IMR-90 (cell line): ENCODE results near the gene RSBN1. TPM values are rescaled to one million over a fixed set of nuclear protein-coding genes. Genes with fewer than 3 reads are reported as not detected.

Source experiments
- ATAC-seq: fragments of 200-7000 bp; cut with Tn5 transposase; 2 replicates; pipeline ENCODE4 v1.9.1; 2020; ENCODE audit warnings: low read depth, mild to moderate bottlenecking, moderate library complexity
- BruUV-seq: library from RNA; stranded (reverse); fragments of 400-500 nt; replicated peaks from 2 replicates; lab custom pipeline; 2021; lab: Mats Ljungman, UMichigan
- CTCF ChIA-PET: fragments of 300-600 bp; formaldehyde crosslinking; extraction: SDS; loops from one replicate; lab custom pipeline; 2021; ENCODE audit warnings: antibody characterized with exemption; lab: Yijun Ruan, JAX
- POLR2A ChIA-PET: fragments of 300-600 bp; sonication (Branson Sonifier 250); formaldehyde crosslinking; loops from one replicate; lab custom pipeline; 2022; ENCODE audit warnings: antibody characterized with exemption; ENCODE audit not compliant: unreplicated experiment; lab: Charles Lee
- DNase-seq: peaks from one replicate; pipeline ENCODE4 v3.0.0; 2013
- H2AFZ ChIP-seq: replicated peaks from 2 replicates; pipeline ENCODE3; 2013; ENCODE audit warnings: low read length, mild to moderate bottlenecking; ENCODE audit not compliant: poor library complexity
- H2AK5ac ChIP-seq: 2 replicates; pipeline ENCODE4 v1.6.1; 2013; ENCODE audit warnings: low read depth, low read length, inconsistent platforms
- H2AK9ac ChIP-seq: replicated peaks from 2 replicates; pipeline ENCODE3; 2013; ENCODE audit warnings: mild to moderate bottlenecking, low read depth, low read length, moderate library complexity; ENCODE audit not compliant: poor library complexity
- H2BK120ac ChIP-seq: 2 replicates; pipeline ENCODE4 v1.6.1; 2013; ENCODE audit warnings: low read depth, low read length, inconsistent platforms
- H2BK15ac ChIP-seq: 3 replicates; pipeline ENCODE4 v1.6.1; 2013; ENCODE audit warnings: low read depth, low read length, inconsistent platforms
- H2BK20ac ChIP-seq: 2 replicates; pipeline ENCODE4 v1.6.1; 2013; ENCODE audit warnings: low read depth, mild to moderate bottlenecking, inconsistent platforms, low read length, moderate library complexity
- H2BK5ac ChIP-seq: 2 replicates; pipeline ENCODE4 v1.6.1; 2013; ENCODE audit warnings: mild to moderate bottlenecking, low read depth, low read length, inconsistent platforms; ENCODE audit not compliant: poor library complexity, severe bottlenecking
- H3K14ac ChIP-seq: replicated peaks from 2 replicates; pipeline ENCODE4 v1.6.1; 2013; ENCODE audit warnings: low read depth, low read length, inconsistent platforms
- H3K18ac ChIP-seq: 2 replicates; pipeline ENCODE4 v1.6.1; 2013; ENCODE audit warnings: low read depth, low read length, control low read depth
- H3K23ac ChIP-seq: 2 replicates; pipeline ENCODE4 v1.6.1; 2013; ENCODE audit warnings: low read depth, low read length, inconsistent platforms
- H3K27ac ChIP-seq: 2 replicates; pipeline ENCODE4 v1.5.1; 2013; ENCODE audit warnings: mild to moderate bottlenecking, control low read depth, low read length; ENCODE audit not compliant: insufficient read depth
- H3K27me3 ChIP-seq: 2 replicates; pipeline ENCODE4 v1.6.1; 2013; ENCODE audit warnings: low read length; ENCODE audit not compliant: control insufficient read depth, insufficient read depth
- H3K36me3 ChIP-seq: 2 replicates; pipeline ENCODE4 v1.6.1; 2013; ENCODE audit warnings: low read length, mixed read lengths; ENCODE audit not compliant: control insufficient read depth, insufficient read depth
- H3K4ac ChIP-seq: 2 replicates; pipeline ENCODE4 v1.6.1; 2013; ENCODE audit warnings: low read depth, low read length, inconsistent platforms
- H3K4me1 ChIP-seq: 2 replicates; pipeline ENCODE4 v1.6.1; 2013; ENCODE audit warnings: low read length, mixed read lengths; ENCODE audit not compliant: control insufficient read depth, insufficient read depth
- H3K4me2 ChIP-seq: 2 replicates; pipeline ENCODE4 v1.6.1; 2013; ENCODE audit warnings: low read depth, mild to moderate bottlenecking, control low read depth, low read length, moderate library complexity
- H3K4me3 ChIP-seq: 2 replicates; pipeline ENCODE4 v1.5.1; 2013; ENCODE audit warnings: low read depth, mild to moderate bottlenecking, control low read depth, low read length, moderate library complexity; ENCODE audit not compliant: insufficient read depth
- H3K56ac ChIP-seq: 2 replicates; pipeline ENCODE4 v1.6.1; 2013; ENCODE audit warnings: low read length, inconsistent platforms; ENCODE audit not compliant: insufficient read depth; ENCODE audit errors: extremely low read depth
- H3K79me1 ChIP-seq, 2 experiments: 2 replicates each; pipeline ENCODE4 v1.6.1; 2013; ENCODE audit warnings: low read length in 2 of 2, inconsistent platforms in 1 of 2, low read depth in 1 of 2
- H3K9ac ChIP-seq: 2 replicates; pipeline ENCODE4 v1.6.1; 2013; ENCODE audit warnings: low read depth, low read length, control low read depth
- H3K9me1 ChIP-seq: 2 replicates; pipeline ENCODE4 v1.6.1; 2013; ENCODE audit warnings: low read length, inconsistent platforms; ENCODE audit not compliant: insufficient read depth
- H3K9me3 ChIP-seq: 2 replicates; pipeline ENCODE4 v1.6.1; 2013; ENCODE audit warnings: low read length; ENCODE audit not compliant: control insufficient read depth, insufficient read depth
- H4K20me1 ChIP-seq: 2 replicates; pipeline ENCODE4 v1.6.1; 2013; ENCODE audit warnings: low read length, inconsistent platforms; ENCODE audit not compliant: insufficient read depth
- H4K5ac ChIP-seq: 2 replicates; pipeline ENCODE4 v1.6.1; 2013; ENCODE audit warnings: mild to moderate bottlenecking, low read depth, low read length, control low read depth
- H4K8ac ChIP-seq, 2 experiments: 2 replicates each; pipeline ENCODE4 v1.6.1; 2013; ENCODE audit warnings: low read depth in 2 of 2, low read length in 2 of 2, control low read depth in 1 of 2, inconsistent platforms in 1 of 2
- H4K91ac ChIP-seq: 2 replicates; pipeline ENCODE4 v1.6.1; 2013; ENCODE audit warnings: low read depth, low read length, inconsistent platforms; ENCODE audit not compliant: insufficient read depth
- BHLHE40 ChIP-seq: fragments of 150-350 bp; IDR thresholded peaks from 2 replicates; pipeline ENCODE4 v1.6.1; 2016; ENCODE audit warnings: mild to moderate bottlenecking, low read depth, low read length
- CEBPB ChIP-seq: IDR thresholded peaks from 2 replicates; pipeline ENCODE4 v1.6.1; 2012; ENCODE audit warnings: low read depth, low read length, improper control_type of control experiment
- CHD1 ChIP-seq: IDR thresholded peaks from 2 replicates; pipeline ENCODE4 v1.6.1; 2012; ENCODE audit warnings: low read depth, low read length, improper control_type of control experiment
- CTCF ChIP-seq: conservative IDR thresholded peaks from 2 replicates; pipeline ENCODE4 v1.5.1; 2012; ENCODE audit warnings: mild to moderate bottlenecking, low read depth, low read length, improper control_type of control experiment
- FOS ChIP-seq: fragments of 150-350 bp; IDR thresholded peaks from 2 replicates; pipeline ENCODE4 v1.6.1; 2016; ENCODE audit warnings: low read depth, low read length
- MAFK ChIP-seq: IDR thresholded peaks from 2 replicates; pipeline ENCODE4 v1.6.1; 2012; ENCODE audit warnings: low read depth, low read length, improper control_type of control experiment
- MAZ ChIP-seq: IDR thresholded peaks from 2 replicates; pipeline ENCODE4 v1.6.1; 2012; ENCODE audit warnings: low read depth, mild to moderate bottlenecking, low read length, improper control_type of control experiment, moderate library complexity, borderline replicate concordance
- MXI1 ChIP-seq: IDR thresholded peaks from 2 replicates; pipeline ENCODE4 v1.6.1; 2012; ENCODE audit warnings: low read depth, mild to moderate bottlenecking, low read length, moderate library complexity, borderline replicate concordance
- NFE2L2 ChIP-seq: fragments of 150-350 bp; IDR thresholded peaks from 2 replicates; pipeline ENCODE4 v1.6.1; 2016; ENCODE audit warnings: low read depth, mild to moderate bottlenecking, low read length
- POLR2A ChIP-seq: IDR thresholded peaks from 2 replicates; pipeline ENCODE4 v1.6.1; 2012; ENCODE audit warnings: mild to moderate bottlenecking, low read depth, low read length
- RAD21 ChIP-seq: IDR thresholded peaks from 2 replicates; pipeline ENCODE4 v1.6.1; 2012; ENCODE audit warnings: low read length, improper control_type of control experiment
- RCOR1 ChIP-seq: IDR thresholded peaks from 2 replicates; pipeline ENCODE4 v1.6.1; 2012; ENCODE audit warnings: mild to moderate bottlenecking, low read length, improper control_type of control experiment; ENCODE audit not compliant: insufficient replicate concordance
- RFX5 ChIP-seq: IDR thresholded peaks from 2 replicates; pipeline ENCODE4 v1.8.0; 2012; ENCODE audit warnings: low read depth, mild to moderate bottlenecking, low read length, moderate library complexity
- SMC3 ChIP-seq: fragments of 150-350 bp; IDR thresholded peaks from 2 replicates; pipeline ENCODE4 v1.6.1; 2016; ENCODE audit warnings: low read depth, mild to moderate bottlenecking, antibody characterized with exemption, low read length, moderate library complexity
- USF2 ChIP-seq: fragments of 150-350 bp; IDR thresholded peaks from 2 replicates; pipeline ENCODE4 v1.6.1; 2017; ENCODE audit warnings: mild to moderate bottlenecking, antibody characterized with exemption, low read length, low read depth
- WGBS, 2 experiments: methylation state at CpG; one replicate each; pipeline versions ENCODE4 v1.1.5 to v1.1.7; 2013; ENCODE audit warnings: missing lambda C conversion rate in 2 of 2; ENCODE audit not compliant: insufficient read length in 1 of 2; ENCODE audit errors: extremely low coverage in 2 of 2; 5-methylcytosine and 5-hydroxymethylcytosine counted together
- dilution Hi-C: fragments of 300-500 bp; cut with HindIII; formaldehyde crosslinking; loops from one replicate; pipeline ENCODE4 v1.14.3; 2018; ENCODE audit warnings: low sequenced_read_pairs; ENCODE audit not compliant: unreplicated experiment
- in situ Hi-C: fragments of 300-500 bp; cut with MboI; formaldehyde crosslinking; loops from 3 replicates; pipeline ENCODE4 v1.14.3; 2019; ENCODE audit warnings: low sequenced_read_pairs, inconsistent platforms, mixed read lengths
- intact Hi-C: fragments of 100-400 bp; cut with micrococcal nuclease; formaldehyde crosslinking; loops from 2 replicates; pipeline ENCODE4 v1.10.0; 2022
- polyA plus RNA-seq, 3 experiments: library from polyadenylated mRNA; depleted of rRNA; stranded (reverse); fragments of >200 nt; gene quantifications; 2 replicates each; pipeline ENCODE4 v1.2.3, GENCODE V29; 2012; ENCODE audit warnings: low replicate concordance in 1 of 3
- total RNA-seq: library from RNA; depleted of rRNA; stranded (reverse); fragments of >200 nt; gene quantifications from 2 replicates; pipeline ENCODE4 v1.2.3, GENCODE V29; 2012

RSBN1 gene
- total and polyA plus RNA-seq, 2 of the 4 experiments (the other 2 are of a cell fraction) = 5.3 to 11.7 TPM

GRCh38 chr1:113850127-113850796, 38.0 kb upstream of the RSBN1 start:
- dilution Hi-C loops = no loop called here
- Histone ChIP-seq H3K27me3 (no peaks in the 10 kb centered on the region), H4K5ac (no peak overlapping the region), H3K4me3 (no peak overlapping the region), H3K4me2 (no peak overlapping the region), H2BK120ac (no peak overlapping the region), H4K8ac (no peak overlapping the region), H2BK15ac (no peak overlapping the region), H2BK20ac (no peak overlapping the region), H3K27ac (no peak overlapping the region), H2AFZ (no peak overlapping the region), H3K4ac (no peak overlapping the region; the same call in 1 of the 2 replicates), H4K91ac (no peak overlapping the region), H3K36me3 (no peaks in the 10 kb centered on the region), H2AK5ac (no peak overlapping the region), H2BK5ac (no peak overlapping the region), H3K9ac (no peak overlapping the region), H2AK9ac (no peak overlapping the region), H3K14ac (no peak overlapping the region; the same call in 1 of the 2 replicates), H3K9me1 (no peaks in the 10 kb centered on the region), H3K4me1 (no peaks in the 10 kb centered on the region), H3K56ac (no peak overlapping the region), H3K9me3 (no peaks in the 10 kb centered on the region), H3K23ac (no peak overlapping the region), H4K20me1 (no peaks in the 10 kb centered on the region), H3K79me1 (no peaks in the 10 kb centered on the region), H3K18ac (no peak overlapping the region)
- no TSS peak for BruUV-seq
- CTCF ChIA-PET = no interaction called here
- no peak for TF ChIP-seq RCOR1
- no peak for TF ChIP-seq MXI1
- no peak for TF ChIP-seq CEBPB
- no peak for TF ChIP-seq FOS
- no peak for TF ChIP-seq MAFK
- TF ChIP-seq SMC3 = no peak
- no peak for TF ChIP-seq RFX5
- no peak for TF ChIP-seq BHLHE40
- no peak for TF ChIP-seq POLR2A
- TF ChIP-seq CTCF = no peak
- TF ChIP-seq CHD1 = no peak
- no peak for TF ChIP-seq RAD21
- TF ChIP-seq USF2 = no peak
- no peak for TF ChIP-seq MAZ
- no peak for TF ChIP-seq NFE2L2
- POLR2A ChIA-PET = no interaction called here
- no CpG with 5 or more reads among the region's 3 CpGs for WGBS, 2 experiments
- ATAC-seq (no peak), DNase-seq (no peak)
- in situ Hi-C loops = loop anchor here (25.0 kb wide), 1 partner anchor 437 kb away; no protein-coding TSS in a partner anchor
- intact Hi-C loops = no loop called here
